ENCODE results near the gene TPRN. TPM values are rescaled to one million over a fixed set of nuclear protein-coding genes. Genes with fewer than 3 reads are reported as not detected.

The TPRN gene
- total RNA-seq, 1 donor from 2014 or later = 17.6 TPM

DNA sequence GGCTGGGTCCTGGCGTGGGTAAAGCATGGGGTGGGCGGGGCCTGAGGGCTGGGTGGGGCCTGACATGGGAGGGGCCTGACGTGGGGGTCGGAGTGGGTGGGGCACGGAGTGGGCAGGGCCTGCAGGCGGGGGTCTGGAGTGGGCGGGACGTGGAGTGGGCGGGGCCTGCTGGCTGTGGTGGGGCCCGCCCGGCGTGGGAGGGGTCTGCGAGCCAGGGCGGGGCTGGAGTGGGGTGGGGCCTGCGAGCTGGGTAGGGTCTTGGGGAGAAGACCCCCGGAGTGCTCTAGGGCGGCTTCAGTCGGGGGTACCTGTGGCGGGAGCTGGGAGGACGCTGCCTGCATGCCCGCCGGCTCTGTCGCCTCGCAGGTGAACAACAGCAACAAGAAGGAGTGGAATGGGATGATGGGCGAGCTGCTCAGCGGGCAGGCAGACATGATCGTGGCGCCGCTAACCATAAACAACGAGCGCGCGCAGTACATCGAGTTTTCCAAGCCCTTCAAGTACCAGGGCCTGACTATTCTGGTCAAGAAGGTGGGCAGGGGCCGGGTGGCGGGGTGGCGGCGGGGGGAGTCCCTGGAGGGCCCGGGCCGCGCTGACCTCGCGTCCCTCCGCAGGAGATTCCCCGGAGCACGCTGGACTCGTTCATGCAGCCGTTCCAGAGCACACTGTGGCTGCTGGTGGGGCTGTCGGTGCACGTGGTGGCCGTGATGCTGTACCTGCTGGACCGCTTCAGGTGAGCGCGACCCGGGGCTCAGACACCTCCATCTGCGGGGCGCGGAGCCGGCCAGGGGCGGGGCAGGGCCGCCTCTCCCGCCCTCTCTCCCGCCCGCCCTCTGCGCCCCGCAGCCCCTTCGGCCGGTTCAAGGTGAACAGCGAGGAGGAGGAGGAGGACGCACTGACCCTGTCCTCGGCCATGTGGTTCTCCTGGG lies 38.7 kb downstream of the TPRN start:
- DNase-seq (ENCODE audit: low spot score) = no peak

DNA sequence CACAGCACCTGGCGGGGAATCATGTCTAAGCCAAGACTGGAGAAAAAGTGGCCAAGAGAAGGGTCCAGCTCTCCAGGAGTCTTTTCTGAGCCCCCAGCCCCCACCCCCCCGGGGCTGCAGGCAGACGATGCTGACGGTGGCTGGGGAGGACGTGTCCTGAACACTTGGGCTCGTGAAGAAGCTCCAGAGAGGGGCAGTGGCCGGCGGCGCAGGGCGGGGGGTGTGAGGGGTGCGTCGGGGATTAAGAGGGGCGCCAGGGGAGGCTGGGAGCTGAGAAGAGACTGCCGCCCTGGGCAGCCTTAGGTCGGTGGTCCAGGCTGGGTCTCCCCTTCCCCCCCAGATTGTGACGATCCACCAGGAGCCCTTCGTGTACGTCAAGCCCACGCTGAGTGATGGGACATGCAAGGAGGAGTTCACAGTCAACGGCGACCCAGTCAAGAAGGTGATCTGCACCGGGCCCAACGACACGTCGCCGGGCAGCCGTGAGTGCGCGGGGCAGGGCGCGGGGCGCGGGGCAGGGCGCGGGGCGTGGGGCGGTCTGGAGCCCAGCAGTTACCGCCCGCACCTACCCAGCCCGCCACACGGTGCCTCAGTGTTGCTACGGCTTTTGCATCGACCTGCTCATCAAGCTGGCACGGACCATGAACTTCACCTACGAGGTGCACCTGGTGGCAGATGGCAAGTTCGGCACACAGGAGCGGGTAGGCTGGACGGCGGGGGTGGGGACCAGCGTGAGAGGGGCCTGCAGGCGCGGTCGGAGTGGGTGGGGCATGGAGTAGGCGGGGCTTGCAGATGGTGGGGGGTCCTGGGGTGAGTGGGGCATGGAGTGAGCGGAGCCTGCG lies 39.6 kb downstream of the TPRN start:
- no peak for DNase-seq (ENCODE audit: low spot score)

DNA sequence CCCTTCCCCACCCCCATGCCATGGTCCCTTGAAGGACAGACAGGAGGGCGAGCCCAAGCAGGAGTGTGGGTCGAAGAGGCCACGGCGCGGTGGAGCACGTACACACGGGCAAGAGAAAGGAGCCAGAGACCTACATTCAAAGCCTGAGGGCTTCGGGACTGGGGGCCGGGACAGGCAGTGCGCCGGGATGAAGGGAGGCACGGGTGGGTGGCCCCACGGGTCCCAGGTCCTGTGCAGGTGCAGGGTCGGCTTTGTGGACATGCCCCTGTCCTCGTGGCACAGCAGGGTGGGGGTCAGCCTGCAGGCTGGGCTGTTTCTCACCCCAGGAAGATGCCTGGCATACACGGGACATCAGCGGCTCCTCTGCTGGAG lies 40.5 kb downstream of the TPRN start:
- no peak for DNase-seq (ENCODE audit: low spot score)

DNA sequence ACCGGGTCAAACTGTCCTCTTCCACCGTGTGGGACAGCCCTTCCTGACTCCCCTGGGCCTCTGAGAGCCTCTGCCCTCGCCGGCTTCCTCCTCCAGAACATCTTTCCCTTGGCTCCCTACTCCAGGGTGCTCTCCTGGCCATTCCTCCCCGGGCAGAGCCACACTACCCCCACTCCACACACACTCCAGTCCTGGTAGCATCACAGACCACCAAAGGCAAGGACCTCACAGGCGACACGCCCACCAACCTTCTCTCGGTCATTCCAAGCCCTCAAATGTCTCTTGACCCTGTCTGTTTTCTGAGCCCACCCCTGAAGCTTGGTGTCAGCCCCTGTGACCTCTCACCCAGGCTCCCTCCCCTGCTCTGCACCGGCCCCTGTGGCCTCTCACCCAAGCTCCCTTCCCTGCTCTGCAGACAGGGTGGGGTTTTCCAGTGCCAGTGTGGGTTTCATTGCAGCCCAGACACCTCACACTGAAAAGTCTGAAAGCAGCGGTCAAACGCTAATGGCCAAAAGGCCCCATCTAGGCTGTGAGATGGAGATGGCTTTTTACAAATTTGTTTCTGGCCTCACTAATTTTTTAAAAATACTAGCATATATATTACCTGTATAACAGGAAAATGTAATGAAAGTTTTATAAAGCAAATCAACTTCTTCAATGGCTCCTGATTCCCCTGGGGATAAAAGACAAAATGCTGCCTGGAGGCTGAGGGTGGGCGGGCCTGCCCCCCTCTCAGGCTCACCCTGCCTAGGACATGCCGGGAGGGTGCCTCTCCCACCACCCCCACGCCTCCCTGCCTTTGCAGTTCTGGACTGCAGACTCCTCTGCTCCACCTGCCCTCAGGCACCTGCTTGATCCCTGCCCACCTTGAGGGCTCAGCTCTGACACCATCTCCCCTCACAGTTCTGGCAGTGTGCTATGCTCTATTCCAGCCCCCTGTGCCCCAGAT lies 41.2 kb downstream of the TPRN start:
- no peak for DNase-seq (ENCODE audit: low spot score)

DNA sequence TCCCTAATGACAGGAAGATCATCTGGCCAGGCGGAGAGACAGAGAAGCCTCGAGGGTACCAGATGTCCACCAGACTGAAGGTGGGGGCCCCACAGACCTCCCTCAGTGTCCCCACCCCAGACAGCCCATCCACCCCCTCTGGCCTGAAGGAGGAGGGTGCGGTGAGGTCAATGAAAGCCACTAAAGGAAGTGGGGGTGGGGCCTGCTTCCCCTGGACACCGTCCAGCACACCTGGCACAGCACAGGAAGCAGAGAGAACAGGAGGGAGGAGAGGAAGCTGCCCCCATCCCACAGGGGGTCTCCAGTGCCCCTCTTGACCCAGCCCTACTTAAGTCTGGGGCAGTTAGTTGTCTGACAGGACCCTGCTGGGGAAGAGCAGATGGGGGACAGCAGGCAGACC lies 41.9 kb downstream of the TPRN start:
- DNase-seq (ENCODE audit: low spot score) = no peak

DNA sequence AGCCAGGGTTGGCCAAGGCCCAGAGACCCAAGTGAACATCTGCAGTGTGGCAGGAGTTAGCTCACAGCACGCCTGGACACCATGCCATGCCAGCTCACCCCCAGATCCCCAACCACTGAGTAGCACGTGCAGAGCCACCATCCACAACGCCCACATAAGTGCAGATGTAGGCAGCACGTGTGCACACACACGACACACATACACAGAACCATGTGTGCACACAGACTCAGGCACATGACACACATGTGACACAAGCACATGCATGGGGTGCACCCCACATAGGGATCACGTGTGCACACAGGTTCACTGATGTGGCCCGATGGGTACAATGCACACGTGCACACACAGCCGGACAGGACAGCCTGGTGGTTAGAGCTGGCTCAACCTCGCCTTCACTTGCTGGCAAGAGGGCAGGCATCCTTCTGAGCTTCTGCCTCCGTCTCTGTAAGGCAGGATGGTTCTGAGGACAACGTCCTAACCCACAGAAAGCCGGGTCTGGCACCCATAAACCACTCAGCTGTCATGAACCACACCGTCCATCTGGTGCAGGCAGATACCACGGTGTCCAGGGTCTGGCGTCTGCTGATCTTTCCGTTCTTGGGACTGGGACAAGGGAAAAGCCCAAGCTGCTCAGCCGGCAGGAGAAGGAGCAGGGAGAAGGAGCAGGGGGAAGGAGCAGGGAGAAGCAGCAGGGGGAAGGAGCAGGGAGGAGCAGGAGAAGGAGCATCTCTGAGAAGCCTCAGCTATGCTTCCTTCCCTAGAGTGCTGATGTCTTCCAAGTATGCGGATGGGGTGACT lies 42.7 kb downstream of the TPRN start:
- DNase-seq (ENCODE audit: low spot score) = no peak

DNA sequence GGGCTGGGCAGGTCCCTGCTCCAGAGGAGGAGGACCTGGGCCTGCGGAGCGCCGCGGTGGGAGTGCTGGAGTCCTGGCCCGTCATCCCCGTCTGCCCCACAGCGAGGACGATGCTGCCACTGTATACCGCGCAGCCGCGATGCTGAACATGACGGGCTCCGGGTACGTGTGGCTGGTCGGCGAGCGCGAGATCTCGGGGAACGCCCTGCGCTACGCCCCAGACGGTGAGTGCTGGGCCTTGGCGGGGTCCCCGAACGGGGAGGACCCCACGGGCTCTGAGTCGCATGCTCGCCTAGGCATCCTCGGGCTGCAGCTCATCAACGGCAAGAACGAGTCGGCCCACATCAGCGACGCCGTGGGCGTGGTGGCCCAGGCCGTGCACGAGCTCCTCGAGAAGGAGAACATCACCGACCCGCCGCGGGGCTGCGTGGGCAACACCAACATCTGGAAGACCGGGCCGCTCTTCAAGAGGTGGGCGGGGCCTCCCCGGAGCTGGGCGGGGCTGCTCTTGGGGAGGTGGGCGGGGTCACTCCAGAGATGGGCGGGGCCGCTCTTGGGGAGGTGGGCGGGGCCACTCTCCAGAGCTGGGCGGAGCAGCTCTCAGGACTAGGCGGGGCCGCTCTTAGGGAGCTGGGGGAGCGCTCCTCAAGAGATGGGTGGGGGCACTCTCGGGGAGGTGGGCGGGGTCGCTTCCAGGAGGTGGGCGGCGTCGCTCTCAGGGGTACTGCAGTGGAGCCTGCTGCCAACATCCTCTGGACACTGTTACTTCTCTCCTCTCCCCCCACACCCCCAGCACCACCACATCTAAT lies 43.8 kb downstream of the TPRN start:
- no peak for DNase-seq (ENCODE audit: low spot score)

DNA sequence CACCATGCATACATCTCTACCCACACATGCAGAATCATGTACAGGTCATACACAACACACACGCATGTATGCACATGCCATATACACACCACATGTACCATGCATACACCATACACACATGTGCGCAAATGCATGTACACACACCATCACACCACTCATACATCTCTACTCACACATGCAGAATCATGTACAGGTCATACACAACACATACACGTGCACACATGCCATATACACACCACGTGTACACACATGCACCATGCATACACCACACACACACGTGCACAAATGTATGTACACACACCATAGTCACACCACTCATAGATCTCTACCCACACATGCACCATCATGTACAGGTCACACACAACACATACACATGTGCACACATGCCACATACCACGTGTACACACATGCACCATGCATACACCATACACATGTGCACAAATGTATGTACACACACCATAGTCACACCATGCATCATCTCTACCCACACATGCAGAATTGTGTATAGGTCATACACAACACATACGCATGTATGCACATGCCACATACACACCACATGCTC lies 47.6 kb downstream of the TPRN start:
- no peak for DNase-seq (ENCODE audit: low spot score)

DNA sequence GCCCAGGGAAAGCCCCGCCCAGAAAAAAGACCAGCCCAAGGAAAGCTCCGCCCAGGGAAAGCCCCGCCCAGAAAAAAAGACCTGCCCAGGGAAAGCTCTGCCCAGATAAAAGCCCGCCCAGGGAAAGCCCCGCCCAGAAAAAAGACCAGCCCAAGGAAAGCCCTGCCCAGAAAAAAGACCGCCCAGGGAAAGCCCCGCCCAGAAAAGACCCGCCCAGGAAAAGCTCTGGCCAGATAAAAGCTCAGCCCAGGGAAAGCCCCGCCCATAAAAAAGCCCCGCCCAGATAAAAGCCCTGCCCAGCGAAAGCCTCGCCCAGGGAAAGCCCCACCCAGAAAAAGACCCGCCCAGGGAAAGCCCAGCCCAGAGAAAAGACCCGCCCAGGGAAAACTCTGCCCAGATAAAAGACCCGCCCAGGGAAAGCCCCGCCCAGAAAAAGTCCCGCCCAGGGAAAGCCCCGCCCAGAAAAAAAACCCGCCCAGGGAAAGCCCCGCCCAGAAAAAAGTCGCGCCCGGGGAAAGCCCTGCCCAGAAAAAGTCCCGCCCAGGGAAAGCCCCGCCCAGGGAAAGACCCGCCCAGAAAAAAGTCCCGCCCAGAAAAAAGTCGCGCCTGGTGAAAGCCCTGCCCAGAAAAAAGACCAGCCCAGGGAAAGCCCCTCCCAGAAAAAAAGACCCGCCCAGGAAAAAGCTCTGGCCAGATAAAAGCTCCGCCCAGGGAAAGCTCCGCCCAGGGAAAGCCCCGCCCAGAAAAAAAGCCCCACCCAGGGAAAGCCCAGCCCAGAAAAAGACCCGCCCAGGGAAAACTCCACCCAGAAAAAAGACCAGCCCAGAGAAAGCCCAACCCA lies 49.7 kb downstream of the TPRN start:
- DNase-seq (ENCODE audit: low spot score) = no peak

DNA sequence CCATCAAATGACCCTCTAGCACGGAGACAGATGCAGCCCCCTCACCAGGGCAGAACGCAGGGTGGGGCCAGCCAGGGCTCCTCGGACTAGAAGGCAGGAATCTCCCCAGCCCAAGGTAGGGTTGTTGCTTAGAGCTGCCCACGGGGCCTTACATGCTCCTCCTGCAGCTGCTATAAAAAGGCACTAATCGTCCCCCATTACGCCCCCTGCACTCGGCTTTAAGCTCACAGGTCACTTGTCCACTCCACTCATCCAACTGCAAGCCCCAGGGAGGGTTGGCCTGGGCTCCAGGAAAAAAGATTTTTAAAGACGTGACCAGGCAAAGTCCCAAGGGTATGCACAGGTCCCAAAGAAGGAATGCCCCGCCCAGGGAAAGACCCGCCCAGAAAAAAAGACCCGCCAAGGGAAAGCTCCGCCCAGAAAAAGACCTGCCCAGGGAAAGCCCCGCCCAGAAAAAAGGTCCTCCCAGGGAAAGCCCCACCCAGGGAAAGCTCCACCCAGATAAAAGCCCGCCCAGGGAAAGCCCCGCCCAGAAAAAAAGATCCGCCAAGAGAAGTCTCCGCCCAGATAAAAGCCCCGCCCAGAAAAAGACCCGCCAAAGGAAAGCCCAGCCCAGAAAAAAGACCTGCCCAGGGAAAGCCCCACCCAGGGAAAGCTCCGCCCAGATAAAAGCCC lies 50.5 kb downstream of the TPRN start:
- DNase-seq (ENCODE audit: low spot score) = no peak

DNA sequence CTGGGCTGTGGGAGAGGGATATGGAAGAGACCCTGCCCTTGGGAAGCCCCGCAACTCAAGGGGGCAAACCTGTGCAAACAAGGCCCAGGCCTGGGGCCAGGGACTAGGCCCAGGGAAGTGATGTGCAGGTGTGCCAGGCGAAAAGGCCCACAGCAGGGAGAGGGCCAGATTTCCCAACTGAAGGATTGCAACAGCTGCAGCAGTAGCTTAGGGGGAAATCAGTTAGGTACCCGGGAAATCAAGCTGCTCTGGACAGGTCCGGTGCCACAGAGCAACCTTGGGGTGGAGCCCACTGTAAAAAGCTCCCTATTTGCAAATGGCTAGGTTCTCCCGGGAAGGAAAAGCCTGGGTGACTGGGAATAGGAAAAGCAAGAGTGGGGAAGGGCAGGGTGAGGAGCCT lies 51.2 kb downstream of the TPRN start:
- DNase-seq (ENCODE audit: low spot score) = no peak

DNA sequence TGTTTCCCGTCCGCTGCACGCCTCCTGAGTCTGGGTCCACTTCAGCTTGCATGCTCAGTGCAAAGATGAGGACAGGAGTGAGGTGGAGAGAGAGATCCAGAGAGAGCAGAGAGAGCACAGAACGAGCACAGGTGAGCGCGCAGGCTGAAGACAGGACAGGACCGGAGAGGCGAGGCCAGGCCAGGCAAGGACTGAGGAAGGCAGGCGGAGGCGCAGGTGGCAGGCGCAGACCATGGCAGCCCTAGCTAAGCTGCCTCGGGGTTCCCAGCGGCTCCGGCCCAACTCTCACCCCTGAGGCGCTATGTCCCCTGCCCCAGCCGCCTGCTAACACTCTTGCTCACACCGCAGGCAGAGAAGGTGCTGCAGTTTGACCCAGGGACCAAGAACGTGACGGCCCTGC lies 51.9 kb downstream of the TPRN start:
- no peak for DNase-seq (ENCODE audit: low spot score)

DNA sequence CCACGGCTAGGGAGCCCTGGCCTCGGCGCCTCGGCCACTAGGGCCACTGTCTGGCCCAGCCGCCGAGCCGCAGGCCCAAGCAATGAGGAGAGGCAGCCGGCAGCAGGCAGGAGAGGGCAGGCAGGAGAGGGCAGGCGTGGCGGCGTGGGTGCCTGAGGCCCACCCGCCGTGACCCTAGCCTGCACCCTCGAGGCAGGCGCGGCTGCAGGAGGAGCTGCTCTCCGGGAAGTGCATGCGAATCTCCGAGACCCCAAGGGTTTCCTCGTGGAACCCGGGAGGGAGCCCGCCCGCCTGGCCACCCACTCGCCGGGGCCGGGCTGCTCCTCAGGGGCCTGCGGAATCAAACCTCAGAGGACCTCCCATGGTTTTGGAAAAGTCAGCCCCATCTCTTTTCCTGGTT lies 52.3 kb downstream of the TPRN start:
- no peak for DNase-seq (ENCODE audit: low spot score)

DNA sequence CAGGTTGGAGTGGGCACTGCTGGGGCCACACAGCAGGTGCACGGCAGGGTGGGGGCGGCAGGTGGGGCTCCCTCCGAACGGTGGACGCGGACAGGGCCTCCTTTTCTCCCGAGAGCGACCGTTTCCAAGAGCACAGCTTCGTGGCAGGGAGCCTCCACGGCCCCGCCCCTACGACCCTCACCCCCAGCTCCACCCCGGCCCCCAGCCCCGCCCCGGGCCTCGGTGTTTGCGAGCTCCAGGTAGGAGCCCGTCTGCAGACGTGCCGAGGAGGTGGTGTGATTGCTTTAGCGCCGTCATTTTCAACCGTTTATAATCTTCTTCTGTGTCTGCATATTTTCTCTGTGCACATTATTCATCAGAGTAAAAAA lies 52.8 kb downstream of the TPRN start:
- DNase-seq (ENCODE audit: low spot score) = no peak

DNA sequence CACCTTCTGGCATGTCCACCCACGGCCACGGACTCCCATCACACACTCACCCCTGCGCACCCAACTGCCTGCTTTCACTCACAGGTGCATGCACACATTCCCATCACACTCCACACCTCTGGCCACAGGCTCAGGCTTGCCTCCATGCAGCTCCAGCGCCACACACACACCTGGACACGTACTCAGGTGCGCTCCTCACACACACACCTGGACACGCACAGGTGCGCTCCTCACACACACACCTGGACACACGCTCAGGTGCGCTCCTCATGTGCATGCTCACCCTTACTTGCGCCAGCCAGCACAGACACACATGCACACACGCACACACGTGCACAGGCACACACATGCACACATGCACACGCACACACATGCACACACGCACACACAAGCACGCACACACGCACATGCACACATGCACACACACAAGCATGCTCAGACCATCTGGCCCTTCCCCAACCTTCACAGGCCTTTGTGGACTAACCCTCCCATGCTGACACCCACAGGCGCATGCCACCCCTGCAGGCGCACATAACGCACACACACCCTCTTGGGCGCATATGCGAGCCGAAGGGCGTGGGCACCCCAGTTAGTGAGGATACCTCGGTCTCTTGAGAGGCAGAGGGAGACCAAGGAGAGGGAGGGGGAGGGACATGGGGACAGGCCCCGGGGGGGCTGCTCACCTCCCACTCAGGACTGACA lies 53.3 kb downstream of the TPRN start:
- DNase-seq (ENCODE audit: low spot score) = no peak

DNA sequence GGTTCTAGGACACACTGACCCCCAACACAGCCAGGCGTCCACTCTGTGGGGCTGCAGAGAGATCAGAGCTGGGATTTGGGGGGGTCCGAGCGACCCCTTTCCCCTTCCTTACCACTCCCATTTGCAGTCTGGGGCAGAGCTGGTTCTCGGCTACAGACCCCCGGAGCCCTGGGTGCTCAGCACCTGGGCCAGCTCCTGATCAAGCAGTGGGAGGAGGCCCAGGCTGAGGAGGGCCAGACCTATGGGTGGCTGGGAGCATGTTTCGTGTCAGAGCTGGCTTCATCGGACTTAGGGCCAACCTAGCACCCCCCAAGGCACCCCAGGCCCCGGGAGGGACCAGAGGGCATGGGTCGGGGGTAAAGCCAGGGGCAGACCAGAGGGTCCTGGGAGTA lies 54.0 kb downstream of the TPRN start:
- no peak for DNase-seq (ENCODE audit: low spot score)

DNA sequence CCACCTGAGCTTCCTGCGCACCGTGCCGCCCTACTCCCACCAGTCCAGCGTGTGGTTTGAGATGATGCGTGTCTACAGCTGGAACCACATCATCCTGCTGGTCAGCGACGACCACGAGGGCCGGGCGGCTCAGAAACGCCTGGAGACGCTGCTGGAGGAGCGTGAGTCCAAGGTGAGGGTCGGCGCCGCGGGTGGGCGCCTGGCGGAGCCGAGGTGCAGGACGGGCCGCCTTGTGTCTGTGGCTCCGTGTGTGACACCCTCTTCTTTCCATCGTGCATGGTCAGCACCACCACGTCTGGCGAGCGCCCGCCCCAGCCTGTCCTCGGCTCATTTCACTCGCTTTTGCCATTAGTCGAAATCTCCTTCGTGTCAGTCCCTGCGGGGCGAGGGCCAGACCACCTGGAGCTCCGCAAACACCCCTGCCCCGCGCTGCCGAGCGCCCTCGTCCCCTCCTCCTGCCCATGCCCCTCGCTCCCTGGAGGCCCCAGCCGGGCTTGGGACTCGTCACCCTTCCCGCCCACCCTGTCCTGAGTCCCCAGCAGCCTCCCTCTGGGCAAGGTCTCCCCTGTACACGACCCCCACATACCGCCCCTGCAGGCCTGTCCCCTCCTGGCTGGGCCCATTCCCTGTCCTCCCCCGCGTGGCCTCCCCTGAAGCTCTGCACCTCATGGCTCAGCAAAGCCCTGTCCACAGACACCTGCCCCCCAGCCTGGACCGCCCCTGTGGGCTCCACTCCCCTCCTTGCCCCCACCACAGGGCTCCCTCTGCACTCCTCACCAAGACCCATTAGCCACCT lies 54.6 kb downstream of the TPRN start:
- no peak for DNase-seq (ENCODE audit: low spot score)

Data from ureter (tissue), 1 donor.